Mammary epithelial cell (primary cell): ENCODE data around the gene GSTP1.

Experiments used
- CTCF ChIP-seq, 2 donors: IDR thresholded peaks in 1 of 2; conservative IDR thresholded peaks in 1 of 2; 2 replicates each; pipeline ENCODE4 v1.5.1; 2011 to 2012; ENCODE audit warnings: inconsistent platforms in 2 of 2, low read length in 2 of 2, mild to moderate bottlenecking in 2 of 2, control low read depth in 1 of 2, low read depth in 1 of 2; ENCODE audit not compliant: insufficient read depth in 1 of 2; ENCODE audit errors: extremely low read depth in 1 of 2
- EZH2 ChIP-seq: IDR thresholded peaks from 2 replicates; pipeline ENCODE4 v1.6.1; 2012; ENCODE audit warnings: low read length, inconsistent platforms, borderline replicate concordance

- TF ChIP-seq CTCF (conservative IDR thresholded peaks at IDR 0.05 in 1 of 2, IDR thresholded peaks at IDR 0.05 in 1 of 2; ENCODE audit: extremely low read depth in 1 of 2, insufficient read depth in 1 of 2, low read depth in 1 of 2, low read length in 2 of 2) (no peak), EZH2 (no peak)
Observed at GRCh38 chr11:67535561-67535960, 48.1 kb upstream of the GSTP1 start.
